ENCODE data around the gene BMP7.

DNA sequence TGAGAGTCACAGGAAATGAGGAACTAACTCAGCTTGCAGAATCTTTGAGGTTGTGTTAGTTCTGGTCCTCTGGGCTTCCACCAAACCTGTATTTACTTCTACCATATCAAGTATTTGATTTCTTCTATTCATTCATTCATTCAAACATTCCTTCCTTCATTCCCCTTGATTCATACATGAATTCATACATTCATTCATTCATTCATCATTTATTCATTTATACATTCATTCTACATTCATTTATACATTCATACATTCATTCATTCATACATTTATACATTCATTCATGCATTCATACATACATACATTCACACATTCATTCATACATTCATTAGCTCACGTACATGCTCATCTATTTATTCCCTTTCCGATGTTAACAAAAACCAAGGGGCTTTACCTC, 120.3 kb downstream of the BMP7 start:
- no peak for TF ChIP-seq POLR2AphosphoS5 (IDR thresholded peaks at IDR 0.05; ENCODE audit: low read depth)
- TF ChIP-seq, protein P1, sequence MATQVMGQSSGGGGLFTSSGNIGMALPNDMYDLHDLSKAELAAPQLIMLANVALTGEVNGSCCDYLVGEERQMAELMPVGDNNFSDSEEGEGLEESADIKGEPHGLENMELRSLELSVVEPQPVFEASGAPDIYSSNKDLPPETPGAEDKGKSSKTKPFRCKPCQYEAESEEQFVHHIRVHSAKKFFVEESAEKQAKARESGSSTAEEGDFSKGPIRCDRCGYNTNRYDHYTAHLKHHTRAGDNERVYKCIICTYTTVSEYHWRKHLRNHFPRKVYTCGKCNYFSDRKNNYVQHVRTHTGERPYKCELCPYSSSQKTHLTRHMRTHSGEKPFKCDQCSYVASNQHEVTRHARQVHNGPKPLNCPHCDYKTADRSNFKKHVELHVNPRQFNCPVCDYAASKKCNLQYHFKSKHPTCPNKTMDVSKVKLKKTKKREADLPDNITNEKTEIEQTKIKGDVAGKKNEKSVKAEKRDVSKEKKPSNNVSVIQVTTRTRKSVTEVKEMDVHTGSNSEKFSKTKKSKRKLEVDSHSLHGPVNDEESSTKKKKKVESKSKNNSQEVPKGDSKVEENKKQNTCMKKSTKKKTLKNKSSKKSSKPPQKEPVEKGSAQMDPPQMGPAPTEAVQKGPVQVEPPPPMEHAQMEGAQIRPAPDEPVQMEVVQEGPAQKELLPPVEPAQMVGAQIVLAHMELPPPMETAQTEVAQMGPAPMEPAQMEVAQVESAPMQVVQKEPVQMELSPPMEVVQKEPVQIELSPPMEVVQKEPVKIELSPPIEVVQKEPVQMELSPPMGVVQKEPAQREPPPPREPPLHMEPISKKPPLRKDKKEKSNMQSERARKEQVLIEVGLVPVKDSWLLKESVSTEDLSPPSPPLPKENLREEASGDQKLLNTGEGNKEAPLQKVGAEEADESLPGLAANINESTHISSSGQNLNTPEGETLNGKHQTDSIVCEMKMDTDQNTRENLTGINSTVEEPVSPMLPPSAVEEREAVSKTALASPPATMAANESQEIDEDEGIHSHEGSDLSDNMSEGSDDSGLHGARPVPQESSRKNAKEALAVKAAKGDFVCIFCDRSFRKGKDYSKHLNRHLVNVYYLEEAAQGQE (IDR thresholded peaks at IDR 0.05; ENCODE audit: unreplicated experiment): no peak
- TF ChIP-seq, protein P2, sequence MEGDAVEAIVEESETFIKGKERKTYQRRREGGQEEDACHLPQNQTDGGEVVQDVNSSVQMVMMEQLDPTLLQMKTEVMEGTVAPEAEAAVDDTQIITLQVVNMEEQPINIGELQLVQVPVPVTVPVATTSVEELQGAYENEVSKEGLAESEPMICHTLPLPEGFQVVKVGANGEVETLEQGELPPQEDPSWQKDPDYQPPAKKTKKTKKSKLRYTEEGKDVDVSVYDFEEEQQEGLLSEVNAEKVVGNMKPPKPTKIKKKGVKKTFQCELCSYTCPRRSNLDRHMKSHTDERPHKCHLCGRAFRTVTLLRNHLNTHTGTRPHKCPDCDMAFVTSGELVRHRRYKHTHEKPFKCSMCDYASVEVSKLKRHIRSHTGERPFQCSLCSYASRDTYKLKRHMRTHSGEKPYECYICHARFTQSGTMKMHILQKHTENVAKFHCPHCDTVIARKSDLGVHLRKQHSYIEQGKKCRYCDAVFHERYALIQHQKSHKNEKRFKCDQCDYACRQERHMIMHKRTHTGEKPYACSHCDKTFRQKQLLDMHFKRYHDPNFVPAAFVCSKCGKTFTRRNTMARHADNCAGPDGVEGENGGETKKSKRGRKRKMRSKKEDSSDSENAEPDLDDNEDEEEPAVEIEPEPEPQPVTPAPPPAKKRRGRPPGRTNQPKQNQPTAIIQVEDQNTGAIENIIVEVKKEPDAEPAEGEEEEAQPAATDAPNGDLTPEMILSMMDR (conservative IDR thresholded peaks at IDR 0.05; ENCODE audit: low read depth in 2 of 2): no peak
- TF ChIP-seq EZH2 (IDR thresholded peaks at IDR 0.05; ENCODE audit: low read depth, unreplicated experiment): no peak

Data from GM23338 (cell line).